Globus pallidus (tissue), 1 donor: ENCODE measurements around the gene EXOSC10.
"Not testable (repeated sequence)": the region's sequence is repeated elsewhere in the genome, so short reads cannot be mapped to it uniquely, and the experiment has no call there.

Source experiments
- DNase-seq: peaks from one replicate; pipeline ENCODE4 v3.0.0-alpha.2; 2015; ENCODE audit warnings: low spot score

EXOSC10 gene

GRCh38 chr1:11109047-11109760 lies 9.5 kb upstream of the EXOSC10 start:
- DNase-seq, result peak; percentile 67

- DNase-seq, result no peak
These were observed 7.9 kb upstream of the EXOSC10 start for GRCh38 chr1:11107599-11107998.

GRCh38 chr1:11105586-11105985 lies 5.9 kb upstream of the EXOSC10 start:
- no peak for DNase-seq

GRCh38 chr1:11101347-11101746 lies 1.7 kb upstream of the EXOSC10 start:
- no peak for DNase-seq

- DNase-seq, result not testable (repeated sequence)
These were observed 1.1 kb upstream of the EXOSC10 start for GRCh38 chr1:11100806-11101205.

GRCh38 chr1:11100149-11100493 lies 452 bp upstream of the EXOSC10 start:
- no peak for DNase-seq

GRCh38 chr1:11098931-11099309 lies 749 bp downstream of the EXOSC10 start:
- DNase-seq, result no peak

GRCh38 chr1:11083784-11084183 lies 15.9 kb downstream of the EXOSC10 start:
- not testable (repeated sequence) for DNase-seq

GRCh38 chr1:11080931-11081330 lies 18.7 kb downstream of the EXOSC10 start:
- DNase-seq, result no peak

GRCh38 chr1:11078631-11079030 lies 21.0 kb downstream of the EXOSC10 start:
- DNase-seq, result no peak

- not testable (repeated sequence) for DNase-seq
These were observed 26.3 kb downstream of the EXOSC10 start for GRCh38 chr1:11073398-11073797.

- no peak for DNase-seq
These were observed 27.3 kb downstream of the EXOSC10 start for GRCh38 chr1:11072216-11072917.

GRCh38 chr1:11071463-11072215 lies 28.0 kb downstream of the EXOSC10 start:
- DNase-seq, result no peak

GRCh38 chr1:11070876-11071275 lies 28.8 kb downstream of the EXOSC10 start:
- DNase-seq, result no peak

- peak; percentile 47 for DNase-seq
These were observed 30.8 kb downstream of the EXOSC10 start for GRCh38 chr1:11068600-11069473.

GRCh38 chr1:11067716-11068599 lies 31.7 kb downstream of the EXOSC10 start:
- DNase-seq, result no peak

GRCh38 chr1:11065796-11066195 lies 33.9 kb downstream of the EXOSC10 start:
- no peak for DNase-seq

- no peak for DNase-seq
These were observed 34.7 kb downstream of the EXOSC10 start for GRCh38 chr1:11064942-11065341.

GRCh38 chr1:11063937-11064537 lies 35.6 kb downstream of the EXOSC10 start:
- not testable (repeated sequence) for DNase-seq

GRCh38 chr1:11062965-11063401 lies 36.7 kb downstream of the EXOSC10 start:
- no peak for DNase-seq
